Smooth muscle cell of bladder (primary cell): ENCODE results near the gene MLPH. TPM values are rescaled to one million over a fixed set of nuclear protein-coding genes. Genes with fewer than 3 reads are reported as not detected.

ENCODE experiments used
- total RNA-seq: library from RNA; depleted of rRNA; stranded (reverse); fragments of >200 nt; gene quantifications from 2 replicates; pipeline ENCODE4 v1.2.3, GENCODE V29; 2014

Gene MLPH, protein sequence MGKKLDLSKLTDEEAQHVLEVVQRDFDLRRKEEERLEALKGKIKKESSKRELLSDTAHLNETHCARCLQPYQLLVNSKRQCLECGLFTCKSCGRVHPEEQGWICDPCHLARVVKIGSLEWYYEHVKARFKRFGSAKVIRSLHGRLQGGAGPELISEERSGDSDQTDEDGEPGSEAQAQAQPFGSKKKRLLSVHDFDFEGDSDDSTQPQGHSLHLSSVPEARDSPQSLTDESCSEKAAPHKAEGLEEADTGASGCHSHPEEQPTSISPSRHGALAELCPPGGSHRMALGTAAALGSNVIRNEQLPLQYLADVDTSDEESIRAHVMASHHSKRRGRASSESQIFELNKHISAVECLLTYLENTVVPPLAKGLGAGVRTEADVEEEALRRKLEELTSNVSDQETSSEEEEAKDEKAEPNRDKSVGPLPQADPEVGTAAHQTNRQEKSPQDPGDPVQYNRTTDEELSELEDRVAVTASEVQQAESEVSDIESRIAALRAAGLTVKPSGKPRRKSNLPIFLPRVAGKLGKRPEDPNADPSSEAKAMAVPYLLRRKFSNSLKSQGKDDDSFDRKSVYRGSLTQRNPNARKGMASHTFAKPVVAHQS
- total RNA-seq, result 12.2 and 12.8 TPM in 2 replicates

GRCh38 chr2:237486819-237487448, at the start of gene MLPH:
Gene MLPH (plus strand): TSS chr2:237487251. CDS start chr2:237493427, 6,176 bp downstream.

GRCh38 chr2:237566401-237567235, 79.6 kb downstream of the MLPH start, which contains the start of gene PRLH:
Gene PRLH (plus strand): TSS chr2:237566574. CDS start chr2:237566574, 0 bp downstream.

DNA sequence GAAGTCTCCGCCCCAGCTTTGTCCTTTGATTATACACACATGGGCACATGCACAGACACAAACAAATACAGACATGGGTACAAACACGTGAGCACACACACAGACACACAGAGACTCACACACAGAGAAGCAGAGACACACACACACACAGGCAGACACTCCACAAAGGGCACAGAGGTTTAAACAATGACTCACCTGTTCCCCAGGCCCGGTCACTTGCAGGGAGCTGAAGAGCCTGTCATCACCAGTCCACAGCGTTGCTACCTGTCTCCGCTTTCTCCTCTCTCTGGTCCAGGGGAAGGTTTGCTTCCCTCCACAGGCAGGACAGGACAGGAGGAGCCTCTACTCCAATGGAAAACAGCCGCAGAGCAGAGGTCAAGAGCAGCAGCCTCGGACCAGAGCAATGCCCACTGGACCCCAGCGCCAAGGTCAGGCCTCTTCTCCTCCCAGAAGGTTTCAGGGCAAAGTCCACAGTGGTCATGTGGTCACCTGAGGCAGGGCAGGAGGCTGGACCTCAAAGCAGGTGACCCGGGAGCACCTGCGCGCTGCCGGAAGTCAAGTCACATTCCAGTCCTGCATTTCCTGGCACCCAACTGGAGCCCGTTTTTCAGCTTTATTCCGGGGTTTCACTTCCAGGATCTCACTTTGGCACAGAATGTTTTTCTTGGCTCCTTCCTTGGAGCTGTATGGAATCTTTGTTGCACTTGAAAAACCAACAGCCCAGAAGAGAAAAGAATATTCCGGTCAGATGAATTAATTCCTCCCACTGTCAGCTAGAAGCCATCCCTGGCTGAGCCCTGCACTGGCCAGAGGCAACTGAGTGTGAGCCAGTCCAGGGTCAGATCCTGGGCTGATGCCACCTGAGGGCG, 103.5 kb downstream of the MLPH start, which contains the start of gene RAB17:
Gene RAB17 (minus strand): TSS at position 463 of the 869 bp plus-strand sequence. CDS start 4,580 bp downstream, outside the sequence.

Other genes starting within 250 kb of the MLPH start
- 2,030 and 2,143 TPM in 2 replicates for gene COL6A3, start 73.1 kb upstream of the MLPH start, total RNA-seq
- gene PRLH, start 79.3 kb downstream of the MLPH start, total RNA-seq, result not detected in 2 replicates
- 0.14 and 0.28 TPM in 2 replicates for gene RAB17, start 103.5 kb downstream of the MLPH start, total RNA-seq
- 41.7 and 49.8 TPM in 2 replicates for gene LRRFIP1, start 140.3 kb downstream of the MLPH start, total RNA-seq